Measurements from ENCODE around the gene DNHD1. TPM values are rescaled to one million over a fixed set of nuclear protein-coding genes. Genes with fewer than 3 reads are reported as not detected.

Gene DNHD1
- total and polyA plus RNA-seq, 2 experiments from 2014 or later, result 7.3 to 7.9 TPM

GRCh38 chr11:6457581-6458320, 39.3 kb upstream of the DNHD1 start:
- no peaks in the 10 kb centered on the region for H3K27me3 ChIP-seq
- no peak overlapping the region for H3K4me3 ChIP-seq
- H3K4me1 ChIP-seq (ENCODE audit: insufficient read depth), result peaks cover 15% of the 10 kb centered on the region
- H3K27ac ChIP-seq, result peak overlapping the region; percentile 79
- no peaks in the 10 kb centered on the region for H3K79me2 ChIP-seq
- H4K20me1 ChIP-seq (ENCODE audit: insufficient read depth, poor library complexity, severe bottlenecking), result no peaks in the 10 kb centered on the region
- no peak for DNase-seq (ENCODE audit: low spot score)
- H3K9me3 ChIP-seq (ENCODE audit: low read depth), result no peaks in the 10 kb centered on the region
- no peak overlapping the region for H2AFZ ChIP-seq
- H3K4me2 ChIP-seq, result no peak overlapping the region
- no peak for TF ChIP-seq EZH2 (IDR thresholded peaks at IDR 0.05; ENCODE audit: borderline replicate concordance)
- TF ChIP-seq EZH2phosphoT487 (IDR thresholded peaks at IDR 0.05; ENCODE audit: low read depth, severe bottlenecking, unreplicated experiment), result no peak
- TF ChIP-seq, protein P1, sequence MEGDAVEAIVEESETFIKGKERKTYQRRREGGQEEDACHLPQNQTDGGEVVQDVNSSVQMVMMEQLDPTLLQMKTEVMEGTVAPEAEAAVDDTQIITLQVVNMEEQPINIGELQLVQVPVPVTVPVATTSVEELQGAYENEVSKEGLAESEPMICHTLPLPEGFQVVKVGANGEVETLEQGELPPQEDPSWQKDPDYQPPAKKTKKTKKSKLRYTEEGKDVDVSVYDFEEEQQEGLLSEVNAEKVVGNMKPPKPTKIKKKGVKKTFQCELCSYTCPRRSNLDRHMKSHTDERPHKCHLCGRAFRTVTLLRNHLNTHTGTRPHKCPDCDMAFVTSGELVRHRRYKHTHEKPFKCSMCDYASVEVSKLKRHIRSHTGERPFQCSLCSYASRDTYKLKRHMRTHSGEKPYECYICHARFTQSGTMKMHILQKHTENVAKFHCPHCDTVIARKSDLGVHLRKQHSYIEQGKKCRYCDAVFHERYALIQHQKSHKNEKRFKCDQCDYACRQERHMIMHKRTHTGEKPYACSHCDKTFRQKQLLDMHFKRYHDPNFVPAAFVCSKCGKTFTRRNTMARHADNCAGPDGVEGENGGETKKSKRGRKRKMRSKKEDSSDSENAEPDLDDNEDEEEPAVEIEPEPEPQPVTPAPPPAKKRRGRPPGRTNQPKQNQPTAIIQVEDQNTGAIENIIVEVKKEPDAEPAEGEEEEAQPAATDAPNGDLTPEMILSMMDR (IDR thresholded peaks at IDR 0.05; ENCODE audit: poor library complexity), result no peak
- WGBS (ENCODE audit: low lambda C conversion rate, missing lambda C conversion rate), result 94% methylated on average over 22 of the region's 26 CpGs
- no peaks in the 10 kb centered on the region for H3K36me3 ChIP-seq (replicated peaks; ENCODE audit: insufficient read depth, low read depth)
- no peaks in the 10 kb centered on the region for H3K9me2 ChIP-seq (replicated peaks; ENCODE audit: insufficient read depth)

GRCh38 chr11:6458352-6459098, 38.6 kb upstream of the DNHD1 start:
- Histone ChIP-seq H3K4me1 (ENCODE audit: insufficient read depth) (peaks cover 15% of the 10 kb centered on the region), H3K4me2 (peak overlapping the region; percentile 41), H3K9me3 (ENCODE audit: low read depth) (no peaks in the 10 kb centered on the region), H3K9me2 (replicated peaks; ENCODE audit: insufficient read depth) (no peaks in the 10 kb centered on the region), H4K20me1 (ENCODE audit: insufficient read depth, poor library complexity, severe bottlenecking) (no peaks in the 10 kb centered on the region), H3K27ac (peak overlapping the region; percentile 79), H3K79me2 (no peaks in the 10 kb centered on the region), H3K4me3 (no peak overlapping the region), H2AFZ (no peak overlapping the region), H3K27me3 (no peaks in the 10 kb centered on the region), H3K36me3 (replicated peaks; ENCODE audit: insufficient read depth, low read depth) (no peaks in the 10 kb centered on the region)
- WGBS (ENCODE audit: low lambda C conversion rate, missing lambda C conversion rate), result 48% methylated on average over 2 of the region's 2 CpGs
- no peak for TF ChIP-seq EZH2phosphoT487 (IDR thresholded peaks at IDR 0.05; ENCODE audit: low read depth, severe bottlenecking, unreplicated experiment)
- no peak for TF ChIP-seq EZH2 (IDR thresholded peaks at IDR 0.05; ENCODE audit: borderline replicate concordance)
- TF ChIP-seq, protein P1 (IDR thresholded peaks at IDR 0.05; ENCODE audit: poor library complexity), result no peak
- no peak for DNase-seq (ENCODE audit: low spot score)

DNA sequence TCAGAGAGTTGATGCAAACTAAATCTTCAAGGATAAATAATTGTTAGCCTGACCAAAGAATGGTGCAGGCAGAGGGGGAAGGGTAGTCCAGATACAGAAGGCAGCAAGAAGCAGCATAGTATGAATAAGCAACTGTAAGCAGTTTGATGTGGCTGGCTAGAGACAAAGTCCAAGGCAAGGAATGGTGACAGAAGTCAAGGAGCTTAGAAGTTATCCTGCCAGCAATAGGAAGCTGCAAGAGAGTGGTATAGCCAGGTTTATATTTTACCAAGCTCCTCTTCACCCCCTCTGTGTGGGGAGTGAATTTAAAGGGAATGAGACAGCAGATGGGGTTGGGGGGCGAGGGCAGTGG, 38.0 kb upstream of the DNHD1 start:
- peak overlapping the region; percentile 79 for H3K27ac ChIP-seq
- peak; percentile 42 for DNase-seq (ENCODE audit: low spot score)
- TF ChIP-seq, protein P1 (IDR thresholded peaks at IDR 0.05; ENCODE audit: poor library complexity), result no peak
- TF ChIP-seq EZH2 (IDR thresholded peaks at IDR 0.05; ENCODE audit: borderline replicate concordance) (no peak), EZH2phosphoT487 (IDR thresholded peaks at IDR 0.05; ENCODE audit: low read depth, severe bottlenecking, unreplicated experiment) (no peak)

More for the DNA sequence above, 38.0 kb upstream of the DNHD1 start:
- Histone ChIP-seq H3K4me2 (peak overlapping the region; percentile 41), H3K36me3 (replicated peaks; ENCODE audit: insufficient read depth, low read depth) (no peaks in the 10 kb centered on the region), H3K9me3 (ENCODE audit: low read depth) (no peaks in the 10 kb centered on the region), H2AFZ (no peak overlapping the region), H3K4me1 (ENCODE audit: insufficient read depth) (peaks cover 15% of the 10 kb centered on the region), H3K4me3 (no peak overlapping the region), H4K20me1 (ENCODE audit: insufficient read depth, poor library complexity, severe bottlenecking) (no peaks in the 10 kb centered on the region), H3K79me2 (no peaks in the 10 kb centered on the region), H3K27me3 (no peaks in the 10 kb centered on the region), H3K9me2 (replicated peaks; ENCODE audit: insufficient read depth) (no peaks in the 10 kb centered on the region)
- WGBS (ENCODE audit: low lambda C conversion rate, missing lambda C conversion rate), result 63% methylated on average over 1 of the region's 1 CpG

Measured in hepatocyte (in vitro differentiated cells).